WTC11 (cell line): ENCODE results near the gene UCK2. TPM values are rescaled to one million over a fixed set of nuclear protein-coding genes. Genes with fewer than 3 reads are reported as not detected.

Experiments
- ATAC-seq: fragments of 200-7000 bp; cut with Tn5 transposase; 2 replicates; pipeline ENCODE4 v1.10.0; 2021; ENCODE audit warnings: mild to moderate bottlenecking, moderate library complexity
- CTCF ChIA-PET: fragments of 300-600 bp; sonication (Branson Sonifier 250); formaldehyde crosslinking; loops from one replicate; lab custom pipeline; 2021; ENCODE audit warnings: antibody characterized with exemption; lab: Charles Lee
- POLR2A ChIA-PET: fragments of 350-600 bp; sonication (Branson Sonifier 250); formaldehyde crosslinking; loops from one replicate; lab custom pipeline; 2021; ENCODE audit warnings: antibody characterized with exemption; lab: Charles Lee
- DNase-seq: peaks from one replicate; pipeline ENCODE4 v3.0.0; 2021; ENCODE audit warnings: low spot score
- H3K27ac Mint-ChIP-seq: 2 replicates; pipeline ENCODE4 v1.8.0; 2021; ENCODE audit warnings: mixed read lengths
- H3K27me3 Mint-ChIP-seq: 2 replicates; pipeline ENCODE4 v1.8.0; 2021; ENCODE audit warnings: low read depth, mild to moderate bottlenecking, moderate library complexity, mixed read lengths
- H3K36me3 Mint-ChIP-seq: 2 replicates; pipeline ENCODE4 v1.8.0; 2021; ENCODE audit warnings: mixed read lengths
- H3K4me1 Mint-ChIP-seq: 2 replicates; pipeline ENCODE4 v1.8.0; 2022; ENCODE audit warnings: mixed read lengths
- H3K4me3 Mint-ChIP-seq: 2 replicates; pipeline ENCODE4 v1.8.0; 2021; ENCODE audit warnings: mild to moderate bottlenecking, moderate library complexity, mixed read lengths
- H3K9me3 Mint-ChIP-seq: 2 replicates; pipeline ENCODE4 v1.8.0; 2021; ENCODE audit warnings: mixed read lengths
- FOXJ3 ChIP-seq: sonication (generic); formaldehyde crosslinking; IDR thresholded peaks from 2 replicates; pipeline ENCODE4 v1.9.0; 2021; ENCODE audit warnings: missing genetic modification reagents, mild to moderate bottlenecking, borderline replicate concordance
- GABPB1 ChIP-seq: sonication (generic); formaldehyde crosslinking; IDR thresholded peaks from 2 replicates; pipeline ENCODE4 v1.8.1; 2023; ENCODE audit warnings: mild to moderate bottlenecking, missing genetic modification reagents
- JAZF1 ChIP-seq: fragments of 250-450 bp; sonication (Bioruptor Pico); IDR thresholded peaks from 2 replicates; pipeline ENCODE4 v1.9.0; 2021; ENCODE audit warnings: moderate library complexity, mild to moderate bottlenecking, inconsistent platforms
- TCF7 ChIP-seq: sonication (generic); formaldehyde crosslinking; IDR thresholded peaks from 2 replicates; pipeline ENCODE4 v1.8.0; 2022; ENCODE audit warnings: mild to moderate bottlenecking, low read depth, missing genetic modification reagents, moderate library complexity
- TP53 ChIP-seq: sonication (generic); formaldehyde crosslinking; IDR thresholded peaks from 2 replicates; pipeline ENCODE4 v1.8.1; 2023; ENCODE audit warnings: mild to moderate bottlenecking, missing genetic modification reagents
- ZBTB21 ChIP-seq: sonication (generic); formaldehyde crosslinking; IDR thresholded peaks from 2 replicates; pipeline ENCODE4 v1.8.1; 2023; ENCODE audit warnings: mild to moderate bottlenecking, missing genetic modification reagents, borderline replicate concordance
- ZNF219 ChIP-seq: sonication (generic); formaldehyde crosslinking; IDR thresholded peaks from 2 replicates; pipeline ENCODE4 v1.8.0; 2023; ENCODE audit warnings: missing genetic modification reagents, mild to moderate bottlenecking, borderline replicate concordance
- ZNF263 ChIP-seq: sonication (generic); formaldehyde crosslinking; IDR thresholded peaks from 2 replicates; pipeline ENCODE4 v1.8.1; 2022; ENCODE audit warnings: low read depth, mild to moderate bottlenecking, moderate library complexity, missing genetic modification reagents
- ZNF671 ChIP-seq: fragments of 250-450 bp; sonication (Bioruptor Pico); IDR thresholded peaks from 2 replicates; pipeline ENCODE4 v1.8.0; 2021; ENCODE audit warnings: mild to moderate bottlenecking
- total RNA-seq: library from RNA; stranded (reverse); gene quantifications from 3 replicates; pipeline ENCODE4 v1.2.3, GENCODE V29; 2021
- TF ChIP-seq, protein P1 (sequence below): sonication (generic); formaldehyde crosslinking; IDR thresholded peaks from 2 replicates; pipeline ENCODE4 v1.8.1; 2022; ENCODE audit warnings: low read depth, mild to moderate bottlenecking, moderate library complexity, missing genetic modification reagents, borderline replicate concordance
- TF ChIP-seq, protein P2 (sequence below): sonication (generic); formaldehyde crosslinking; IDR thresholded peaks from 2 replicates; pipeline ENCODE4 v1.8.1; 2023; ENCODE audit warnings: mild to moderate bottlenecking, missing genetic modification reagents, moderate library complexity
- TF ChIP-seq, protein P3 (sequence below): sonication (generic); formaldehyde crosslinking; IDR thresholded peaks from 2 replicates; pipeline ENCODE4 v1.8.1; 2023; ENCODE audit warnings: mild to moderate bottlenecking, missing genetic modification reagents, moderate library complexity
- TF ChIP-seq, protein P4 (sequence below): fragments of 250-450 bp; sonication (Bioruptor Pico); IDR thresholded peaks from 2 replicates; pipeline ENCODE4 v1.8.0; 2021; ENCODE audit warnings: mild to moderate bottlenecking
- TF ChIP-seq, protein P5 (sequence below): sonication (generic); formaldehyde crosslinking; IDR thresholded peaks from 2 replicates; pipeline ENCODE4 v1.8.0; 2022; ENCODE audit warnings: mild to moderate bottlenecking, missing genetic modification reagents
- TF ChIP-seq, protein P6 (sequence below): sonication (generic); formaldehyde crosslinking; IDR thresholded peaks from 2 replicates; pipeline ENCODE4 v1.8.1; 2022; ENCODE audit warnings: low read depth, missing genetic modification reagents, borderline replicate concordance
- TF ChIP-seq, protein P7 (sequence below): fragments of 250-450 bp; sonication (Bioruptor Pico); conservative IDR thresholded peaks from 2 replicates; pipeline ENCODE4 v1.9.0; 2021; ENCODE audit warnings: mild to moderate bottlenecking

UCK2 gene
- total RNA-seq, 1 experiment from 2014 or later: 85.7 TPM

DNA sequence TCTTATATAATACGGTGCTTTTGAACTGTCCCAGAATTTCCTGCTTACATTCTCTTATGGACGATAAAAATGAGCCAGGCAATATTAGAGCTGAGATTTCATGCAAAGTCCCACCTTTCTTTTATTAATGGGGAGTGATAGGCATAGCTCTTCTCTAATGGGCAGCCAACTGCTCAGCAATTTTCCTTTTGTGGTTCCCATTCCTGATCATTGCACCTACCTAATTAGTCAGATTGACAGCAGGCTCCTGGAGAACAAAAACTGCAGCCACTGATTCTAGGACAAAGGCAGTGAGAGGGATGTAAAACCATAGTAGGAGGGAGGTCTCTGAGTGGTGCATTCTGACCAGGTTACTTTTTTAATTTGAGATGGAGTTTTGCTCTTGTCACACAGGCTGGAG lies 110.4 kb downstream of the UCK2 start:
- TF ChIP-seq, protein P1, sequence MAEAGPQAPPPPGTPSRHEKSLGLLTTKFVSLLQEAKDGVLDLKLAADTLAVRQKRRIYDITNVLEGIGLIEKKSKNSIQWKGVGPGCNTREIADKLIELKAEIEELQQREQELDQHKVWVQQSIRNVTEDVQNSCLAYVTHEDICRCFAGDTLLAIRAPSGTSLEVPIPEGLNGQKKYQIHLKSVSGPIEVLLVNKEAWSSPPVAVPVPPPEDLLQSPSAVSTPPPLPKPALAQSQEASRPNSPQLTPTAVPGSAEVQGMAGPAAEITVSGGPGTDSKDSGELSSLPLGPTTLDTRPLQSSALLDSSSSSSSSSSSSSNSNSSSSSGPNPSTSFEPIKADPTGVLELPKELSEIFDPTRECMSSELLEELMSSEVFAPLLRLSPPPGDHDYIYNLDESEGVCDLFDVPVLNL (CRISPR knock-in tag): no peak
- TF ChIP-seq, protein P2, sequence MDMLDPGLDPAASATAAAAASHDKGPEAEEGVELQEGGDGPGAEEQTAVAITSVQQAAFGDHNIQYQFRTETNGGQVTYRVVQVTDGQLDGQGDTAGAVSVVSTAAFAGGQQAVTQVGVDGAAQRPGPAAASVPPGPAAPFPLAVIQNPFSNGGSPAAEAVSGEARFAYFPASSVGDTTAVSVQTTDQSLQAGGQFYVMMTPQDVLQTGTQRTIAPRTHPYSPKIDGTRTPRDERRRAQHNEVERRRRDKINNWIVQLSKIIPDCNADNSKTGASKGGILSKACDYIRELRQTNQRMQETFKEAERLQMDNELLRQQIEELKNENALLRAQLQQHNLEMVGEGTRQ: no peak
- TF ChIP-seq TP53 (CRISPR knock-in tag) (no peak), TCF7 (CRISPR knock-in tag) (no peak), JAZF1 (CRISPR knock-in tag) (no peak), GABPB1 (CRISPR knock-in tag) (no peak)
- TF ChIP-seq, protein P3, sequence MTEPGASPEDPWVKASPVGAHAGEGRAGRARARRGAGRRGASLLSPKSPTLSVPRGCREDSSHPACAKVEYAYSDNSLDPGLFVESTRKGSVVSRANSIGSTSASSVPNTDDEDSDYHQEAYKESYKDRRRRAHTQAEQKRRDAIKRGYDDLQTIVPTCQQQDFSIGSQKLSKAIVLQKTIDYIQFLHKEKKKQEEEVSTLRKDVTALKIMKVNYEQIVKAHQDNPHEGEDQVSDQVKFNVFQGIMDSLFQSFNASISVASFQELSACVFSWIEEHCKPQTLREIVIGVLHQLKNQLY (CRISPR knock-in tag): no peak
- TF ChIP-seq, protein P4, sequence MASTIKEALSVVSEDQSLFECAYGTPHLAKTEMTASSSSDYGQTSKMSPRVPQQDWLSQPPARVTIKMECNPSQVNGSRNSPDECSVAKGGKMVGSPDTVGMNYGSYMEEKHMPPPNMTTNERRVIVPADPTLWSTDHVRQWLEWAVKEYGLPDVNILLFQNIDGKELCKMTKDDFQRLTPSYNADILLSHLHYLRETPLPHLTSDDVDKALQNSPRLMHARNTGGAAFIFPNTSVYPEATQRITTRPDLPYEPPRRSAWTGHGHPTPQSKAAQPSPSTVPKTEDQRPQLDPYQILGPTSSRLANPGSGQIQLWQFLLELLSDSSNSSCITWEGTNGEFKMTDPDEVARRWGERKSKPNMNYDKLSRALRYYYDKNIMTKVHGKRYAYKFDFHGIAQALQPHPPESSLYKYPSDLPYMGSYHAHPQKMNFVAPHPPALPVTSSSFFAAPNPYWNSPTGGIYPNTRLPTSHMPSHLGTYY (CRISPR knock-in tag): no peak
- TF ChIP-seq, protein P5, sequence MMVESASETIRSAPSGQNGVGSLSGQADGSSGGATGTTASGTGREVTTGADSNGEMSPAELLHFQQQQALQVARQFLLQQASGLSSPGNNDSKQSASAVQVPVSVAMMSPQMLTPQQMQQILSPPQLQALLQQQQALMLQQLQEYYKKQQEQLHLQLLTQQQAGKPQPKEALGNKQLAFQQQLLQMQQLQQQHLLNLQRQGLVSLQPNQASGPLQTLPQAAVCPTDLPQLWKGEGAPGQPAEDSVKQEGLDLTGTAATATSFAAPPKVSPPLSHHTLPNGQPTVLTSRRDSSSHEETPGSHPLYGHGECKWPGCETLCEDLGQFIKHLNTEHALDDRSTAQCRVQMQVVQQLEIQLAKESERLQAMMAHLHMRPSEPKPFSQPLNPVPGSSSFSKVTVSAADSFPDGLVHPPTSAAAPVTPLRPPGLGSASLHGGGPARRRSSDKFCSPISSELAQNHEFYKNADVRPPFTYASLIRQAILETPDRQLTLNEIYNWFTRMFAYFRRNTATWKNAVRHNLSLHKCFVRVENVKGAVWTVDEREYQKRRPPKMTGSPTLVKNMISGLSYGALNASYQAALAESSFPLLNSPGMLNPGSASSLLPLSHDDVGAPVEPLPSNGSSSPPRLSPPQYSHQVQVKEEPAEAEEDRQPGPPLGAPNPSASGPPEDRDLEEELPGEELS: no peak
- TF ChIP-seq, protein P6, sequence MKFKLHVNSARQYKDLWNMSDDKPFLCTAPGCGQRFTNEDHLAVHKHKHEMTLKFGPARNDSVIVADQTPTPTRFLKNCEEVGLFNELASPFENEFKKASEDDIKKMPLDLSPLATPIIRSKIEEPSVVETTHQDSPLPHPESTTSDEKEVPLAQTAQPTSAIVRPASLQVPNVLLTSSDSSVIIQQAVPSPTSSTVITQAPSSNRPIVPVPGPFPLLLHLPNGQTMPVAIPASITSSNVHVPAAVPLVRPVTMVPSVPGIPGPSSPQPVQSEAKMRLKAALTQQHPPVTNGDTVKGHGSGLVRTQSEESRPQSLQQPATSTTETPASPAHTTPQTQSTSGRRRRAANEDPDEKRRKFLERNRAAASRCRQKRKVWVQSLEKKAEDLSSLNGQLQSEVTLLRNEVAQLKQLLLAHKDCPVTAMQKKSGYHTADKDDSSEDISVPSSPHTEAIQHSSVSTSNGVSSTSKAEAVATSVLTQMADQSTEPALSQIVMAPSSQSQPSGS (CRISPR knock-in tag): no peak
- no peak overlapping the region for H3K27ac Mint-ChIP-seq
- ChIA-PET POLR2A (no interaction called here), CTCF (no interaction called here)
- no peaks in the 10 kb centered on the region; the same call in none of the 2 replicates for H3K27me3 Mint-ChIP-seq
- H3K36me3 Mint-ChIP-seq: no peaks in the 10 kb centered on the region
- ATAC-seq (no peak), DNase-seq (no peak)
- H3K9me3 Mint-ChIP-seq: no peaks in the 10 kb centered on the region
- H3K4me1 Mint-ChIP-seq: peaks cover 21% of the 10 kb centered on the region
- no peak overlapping the region for H3K4me3 Mint-ChIP-seq

DNA sequence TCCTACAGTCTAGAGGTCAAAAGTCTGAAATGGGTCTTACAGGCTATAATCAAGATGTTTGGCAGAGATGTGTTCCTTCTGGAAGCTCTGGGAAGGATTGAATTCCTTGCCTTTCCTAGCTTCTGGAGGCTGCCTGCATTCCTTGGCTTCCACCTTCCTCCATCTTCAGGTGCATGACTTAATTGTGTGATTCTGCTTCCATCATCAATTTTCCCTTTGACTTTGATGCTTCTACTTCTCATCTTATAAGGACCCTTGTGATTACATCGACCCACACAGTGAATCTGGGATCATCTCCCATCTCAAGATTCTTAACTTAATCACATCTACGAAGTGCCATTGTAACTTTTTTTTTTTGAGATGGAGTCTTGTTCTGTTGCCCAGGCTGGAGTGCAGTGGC lies 111.4 kb downstream of the UCK2 start:
- Mint-ChIP-seq H3K27me3 (no peaks in the 10 kb centered on the region; the same call in none of the 2 replicates), H3K36me3 (no peaks in the 10 kb centered on the region), H3K4me1 (peaks cover 21% of the 10 kb centered on the region), H3K9me3 (no peaks in the 10 kb centered on the region), H3K27ac (no peak overlapping the region), H3K4me3 (no peak overlapping the region)
- ChIA-PET POLR2A (no interaction called here), CTCF (no interaction called here)
- TF ChIP-seq TCF7 (CRISPR knock-in tag): no peak
- TF ChIP-seq ZBTB21 (CRISPR knock-in tag): no peak
- TF ChIP-seq ZNF219 (CRISPR knock-in tag): no peak
- TF ChIP-seq, protein P6 (CRISPR knock-in tag): no peak
- TF ChIP-seq ZNF671 (CRISPR knock-in tag): no peak
- TF ChIP-seq, protein P7, sequence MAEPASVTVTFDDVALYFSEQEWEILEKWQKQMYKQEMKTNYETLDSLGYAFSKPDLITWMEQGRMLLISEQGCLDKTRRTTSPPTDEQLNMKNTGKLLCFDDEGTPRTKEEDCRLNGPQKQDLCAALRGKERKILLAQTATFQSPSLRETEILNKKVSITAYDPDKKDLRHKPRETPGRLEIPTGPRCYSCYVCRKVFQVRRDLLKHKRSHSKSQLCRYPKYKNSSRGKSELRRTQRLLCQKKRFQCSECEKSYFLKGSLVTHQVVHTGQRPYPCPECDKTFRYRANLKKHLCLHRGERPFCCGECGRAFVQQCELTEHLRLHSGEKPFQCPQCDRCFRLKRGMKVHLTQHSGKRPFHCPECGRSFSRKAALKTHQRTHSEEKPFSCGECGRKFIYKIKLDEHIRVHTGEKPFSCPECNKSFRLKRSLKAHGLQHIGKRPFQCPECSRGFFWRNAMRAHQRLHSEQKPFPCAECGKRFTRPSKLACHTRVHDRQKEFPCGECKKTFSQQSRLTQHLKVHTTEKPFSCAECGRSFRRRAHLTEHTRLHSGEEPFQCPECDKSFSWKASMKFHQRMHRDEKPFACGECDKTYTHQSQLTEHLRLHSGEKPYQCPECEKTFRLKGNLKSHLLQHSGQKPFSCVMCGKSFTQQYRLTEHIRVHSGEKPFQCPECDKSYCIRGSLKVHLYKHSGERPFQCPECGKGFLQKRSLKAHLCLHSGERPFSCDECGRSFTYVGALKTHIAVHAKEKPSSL (CRISPR knock-in tag): no peak
- TF ChIP-seq FOXJ3 (CRISPR knock-in tag): no peak
- TF ChIP-seq ZNF263 (CRISPR knock-in tag): no peak
- DNase-seq: no peak
- no peak for ATAC-seq
